DOHH2 (cell line): ENCODE measurements around the gene ROM1.
"Not testable (repeated sequence)": the region's sequence is repeated elsewhere in the genome, so short reads cannot be mapped to it uniquely, and the experiment has no call there.

Experiments used
- CTCF ChIP-seq: fragments of 200-600 bp; sonication (generic); IDR thresholded peaks from one replicate; pipeline ENCODE4 v1.5.1; 2014; ENCODE audit warnings: antibody characterized with exemption, mild to moderate bottlenecking, low read depth, low read length; ENCODE audit not compliant: poor library complexity, severe bottlenecking
- EZH2phosphoT487 ChIP-seq: fragments of 200-600 bp; sonication (generic); IDR thresholded peaks from 2 replicates; pipeline ENCODE4 v1.6.1; 2017; ENCODE audit warnings: borderline replicate concordance, mild to moderate bottlenecking, antibody characterized with exemption, low read length, moderate library complexity, mixed read lengths

- not testable (repeated sequence) for TF ChIP-seq CTCF, EZH2phosphoT487
Measured at GRCh38 chr11:62616957-62617356, 3.9 kb downstream of the ROM1 start.
